NB4 (cell line): ENCODE data around the gene INCA1.

ENCODE experiments used
- MAX ChIP-seq: IDR thresholded peaks from 2 replicates; pipeline ENCODE4 v1.6.1; 2011; ENCODE audit warnings: low read depth, low read length
- TF ChIP-seq, protein P1 (sequence below): IDR thresholded peaks from one replicate; pipeline ENCODE4 v1.5.1; 2012; ENCODE audit warnings: low read depth, low read length

- TF ChIP-seq, protein P1, sequence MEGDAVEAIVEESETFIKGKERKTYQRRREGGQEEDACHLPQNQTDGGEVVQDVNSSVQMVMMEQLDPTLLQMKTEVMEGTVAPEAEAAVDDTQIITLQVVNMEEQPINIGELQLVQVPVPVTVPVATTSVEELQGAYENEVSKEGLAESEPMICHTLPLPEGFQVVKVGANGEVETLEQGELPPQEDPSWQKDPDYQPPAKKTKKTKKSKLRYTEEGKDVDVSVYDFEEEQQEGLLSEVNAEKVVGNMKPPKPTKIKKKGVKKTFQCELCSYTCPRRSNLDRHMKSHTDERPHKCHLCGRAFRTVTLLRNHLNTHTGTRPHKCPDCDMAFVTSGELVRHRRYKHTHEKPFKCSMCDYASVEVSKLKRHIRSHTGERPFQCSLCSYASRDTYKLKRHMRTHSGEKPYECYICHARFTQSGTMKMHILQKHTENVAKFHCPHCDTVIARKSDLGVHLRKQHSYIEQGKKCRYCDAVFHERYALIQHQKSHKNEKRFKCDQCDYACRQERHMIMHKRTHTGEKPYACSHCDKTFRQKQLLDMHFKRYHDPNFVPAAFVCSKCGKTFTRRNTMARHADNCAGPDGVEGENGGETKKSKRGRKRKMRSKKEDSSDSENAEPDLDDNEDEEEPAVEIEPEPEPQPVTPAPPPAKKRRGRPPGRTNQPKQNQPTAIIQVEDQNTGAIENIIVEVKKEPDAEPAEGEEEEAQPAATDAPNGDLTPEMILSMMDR = no peak
- no peak for TF ChIP-seq MAX
Observed at GRCh38 chr17:4950075-4950745, 47.1 kb downstream of the INCA1 start.
